Neural cell (in vitro differentiated cells): Measurements from ENCODE around the gene DHX15. TPM values are rescaled to one million over a fixed set of nuclear protein-coding genes. Genes with fewer than 3 reads are reported as not detected.

Source experiments
- H2AFZ ChIP-seq: fragments of 200-600, 300-800 bp; sonication (generic), shearing (Covaris generic); 2 replicates; pipeline ENCODE4 v1.6.0; 2014; ENCODE audit warnings: low read depth, mild to moderate bottlenecking, antibody characterized with exemption, low read length, moderate library complexity
- H3F3A ChIP-seq: fragments of 200-600 bp; shearing (Covaris generic); 2 replicates; pipeline ENCODE4 v1.6.1; 2016; ENCODE audit warnings: mild to moderate bottlenecking, moderate library complexity, mixed read lengths, antibody characterized with exemption, low read length; ENCODE audit not compliant: insufficient read depth, poor library complexity, severe bottlenecking
- H3K27ac ChIP-seq: fragments of 200-600, 300-800 bp; sonication (generic), shearing (Covaris generic); 2 replicates; pipeline ENCODE4 v1.5.1; 2014; ENCODE audit warnings: mild to moderate bottlenecking, low read length, moderate library complexity
- H3K27me3 ChIP-seq: fragments of 300-800, 200-600 bp; sonication (generic), shearing (Covaris generic); 2 replicates; pipeline ENCODE4 v1.6.0; 2014; ENCODE audit warnings: mild to moderate bottlenecking, low read depth, low read length, moderate library complexity; ENCODE audit not compliant: insufficient read depth
- H3K36me3 ChIP-seq: fragments of 300-800, 200-600 bp; sonication (generic), shearing (Covaris generic); 2 replicates; pipeline ENCODE4 v1.5.1; 2014; ENCODE audit warnings: mild to moderate bottlenecking, antibody characterized with exemption, low read length, moderate library complexity; ENCODE audit not compliant: insufficient read depth
- H3K4me2 ChIP-seq: fragments of 300-800, 200-600 bp; sonication (generic), shearing (Covaris generic); 2 replicates; pipeline ENCODE4 v1.6.0; 2014; ENCODE audit warnings: mild to moderate bottlenecking, low read length
- H3K4me3 ChIP-seq: fragments of 300-800, 200-600 bp; sonication (generic), shearing (Covaris generic); 2 replicates; pipeline ENCODE4 v1.5.1; 2014; ENCODE audit warnings: mild to moderate bottlenecking, low read length, moderate library complexity
- H3K79me2 ChIP-seq: fragments of 200-600 bp; shearing (Covaris generic); replicated peaks from 2 replicates; pipeline ENCODE4 v1.6.0; 2014; ENCODE audit warnings: mild to moderate bottlenecking, low read length, moderate library complexity; ENCODE audit not compliant: insufficient read depth
- H3K9ac ChIP-seq: fragments of 300-800, 200-600 bp; sonication (generic), shearing (Covaris generic); 2 replicates; pipeline ENCODE4 v1.6.1; 2016; ENCODE audit warnings: mild to moderate bottlenecking, low read length, mixed read lengths
- H3K9me2 ChIP-seq: fragments of 200-600 bp; shearing (Covaris generic); 2 replicates; pipeline ENCODE4 v1.6.1; 2016; ENCODE audit warnings: mild to moderate bottlenecking, low read length, mixed read lengths; ENCODE audit not compliant: insufficient read depth
- H3K9me3 ChIP-seq: fragments of 200-600, 300-800 bp; sonication (generic), shearing (Covaris generic); 2 replicates; pipeline ENCODE4 v1.6.1; 2016; ENCODE audit warnings: mild to moderate bottlenecking, mixed run types, low read length, moderate library complexity, mixed read lengths
- H4K20me1 ChIP-seq: fragments of 200-600 bp; shearing (Covaris generic); 2 replicates; pipeline ENCODE4 v1.6.1; 2016; ENCODE audit warnings: mild to moderate bottlenecking, mixed run types; ENCODE audit not compliant: insufficient read depth
- EP300 ChIP-seq: fragments of 450-650 bp; conservative IDR thresholded peaks from 2 replicates; pipeline ENCODE4 v1.6.1; 2014; ENCODE audit warnings: antibody characterized with exemption, mild to moderate bottlenecking, moderate library complexity; ENCODE audit not compliant: poor library complexity, severe bottlenecking
- EZH2 ChIP-seq: fragments of 200-600, 300-800 bp; shearing (Covaris generic), sonication (generic); IDR thresholded peaks from 2 replicates; pipeline ENCODE4 v1.6.1; 2014; ENCODE audit warnings: antibody characterized with exemption, low read length, borderline replicate concordance, mild to moderate bottlenecking; ENCODE audit not compliant: insufficient read depth, poor library complexity, severe bottlenecking
- MXI1 ChIP-seq: fragments of 450-650 bp; conservative IDR thresholded peaks from 2 replicates; pipeline ENCODE4 v1.6.1; 2014; ENCODE audit warnings: antibody characterized with exemption, mild to moderate bottlenecking; ENCODE audit not compliant: poor library complexity, severe bottlenecking
- POLR2AphosphoS5 ChIP-seq: IDR thresholded peaks from 2 replicates; pipeline ENCODE4 v1.6.1; 2012
- RAD21 ChIP-seq: fragments of 450-650 bp; conservative IDR thresholded peaks from 2 replicates; pipeline ENCODE4 v1.6.1; 2014; ENCODE audit warnings: antibody characterized with exemption, mild to moderate bottlenecking, moderate library complexity
- SMC3 ChIP-seq: fragments of 450-650 bp; conservative IDR thresholded peaks from 2 replicates; pipeline ENCODE4 v1.6.1; 2014; ENCODE audit warnings: antibody characterized with exemption, mild to moderate bottlenecking, moderate library complexity; ENCODE audit not compliant: poor library complexity
- TAF1 ChIP-seq: IDR thresholded peaks from 2 replicates; pipeline ENCODE4 v1.6.1; 2012; ENCODE audit warnings: low read depth
- polyA plus RNA-seq: library from polyadenylated mRNA; depleted of rRNA; stranded (reverse); fragments of >200 nt; gene quantifications from 2 replicates; pipeline ENCODE4 v1.2.3, GENCODE V29; 2014
- TF ChIP-seq, protein P1 (sequence below): IDR thresholded peaks from 2 replicates; pipeline ENCODE4 v1.6.1; 2012; ENCODE audit warnings: borderline replicate concordance
- TF ChIP-seq, protein P2 (sequence below): fragments of 450-650 bp; IDR thresholded peaks from 2 replicates; pipeline ENCODE4 v1.5.1; 2014; ENCODE audit warnings: antibody characterized with exemption, mild to moderate bottlenecking, moderate library complexity; ENCODE audit not compliant: poor library complexity, severe bottlenecking

DHX15 gene
- polyA plus RNA-seq, 1 donor from 2014 or later, result 368 TPM

DNA sequence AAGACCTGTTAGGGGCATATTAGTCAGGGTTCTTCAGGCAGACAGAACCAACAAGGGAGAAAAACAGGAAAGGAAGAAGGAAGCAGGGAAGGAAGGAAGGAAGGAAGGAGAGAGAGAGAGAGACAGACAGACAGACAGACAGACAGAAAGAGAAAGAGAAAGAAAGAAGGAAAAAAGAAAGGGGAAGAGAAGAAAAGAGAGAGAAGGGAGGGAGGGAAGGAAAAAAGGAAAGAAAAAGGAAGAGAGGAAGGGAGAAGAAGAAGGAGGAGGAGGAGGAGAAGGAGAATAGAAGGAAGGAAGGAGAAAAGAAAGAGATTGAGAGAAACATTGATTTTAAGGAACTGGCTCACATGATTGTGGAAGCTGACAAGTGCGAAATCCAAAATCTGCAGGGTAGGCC lies 89.0 kb downstream of the DHX15 start:
- no peaks in the 10 kb centered on the region for H4K20me1 ChIP-seq
- H3K9me2 ChIP-seq, result no peaks in the 10 kb centered on the region
- no peak overlapping the region for H3K4me2 ChIP-seq

DNA sequence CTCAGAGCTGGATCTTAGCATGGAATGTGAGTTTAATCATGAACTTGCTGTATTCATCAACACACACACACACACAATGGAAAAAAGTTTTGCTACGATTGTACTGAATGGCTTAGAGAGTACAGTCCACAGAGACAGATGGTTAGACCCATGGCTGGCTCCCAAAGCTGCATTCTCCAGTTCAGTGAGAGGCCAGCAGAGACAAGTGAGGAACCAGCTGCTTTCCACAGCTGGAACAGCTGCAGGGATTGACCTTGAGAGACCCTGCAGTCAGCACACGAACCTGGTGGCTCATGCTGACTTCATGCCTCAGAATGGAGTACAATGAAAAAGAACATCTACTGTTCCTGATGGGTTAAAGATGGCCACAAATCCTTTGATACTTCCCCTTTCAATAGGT lies 94.5 kb downstream of the DHX15 start:
- no peaks in the 10 kb centered on the region for H3K27me3 ChIP-seq
- no peaks in the 10 kb centered on the region for H3K79me2 ChIP-seq
- TF ChIP-seq TAF1 (no peak), POLR2AphosphoS5 (no peak), SMC3 (no peak), EZH2 (no peak), MXI1 (no peak), EP300 (no peak), RAD21 (no peak)
- TF ChIP-seq, protein P1, sequence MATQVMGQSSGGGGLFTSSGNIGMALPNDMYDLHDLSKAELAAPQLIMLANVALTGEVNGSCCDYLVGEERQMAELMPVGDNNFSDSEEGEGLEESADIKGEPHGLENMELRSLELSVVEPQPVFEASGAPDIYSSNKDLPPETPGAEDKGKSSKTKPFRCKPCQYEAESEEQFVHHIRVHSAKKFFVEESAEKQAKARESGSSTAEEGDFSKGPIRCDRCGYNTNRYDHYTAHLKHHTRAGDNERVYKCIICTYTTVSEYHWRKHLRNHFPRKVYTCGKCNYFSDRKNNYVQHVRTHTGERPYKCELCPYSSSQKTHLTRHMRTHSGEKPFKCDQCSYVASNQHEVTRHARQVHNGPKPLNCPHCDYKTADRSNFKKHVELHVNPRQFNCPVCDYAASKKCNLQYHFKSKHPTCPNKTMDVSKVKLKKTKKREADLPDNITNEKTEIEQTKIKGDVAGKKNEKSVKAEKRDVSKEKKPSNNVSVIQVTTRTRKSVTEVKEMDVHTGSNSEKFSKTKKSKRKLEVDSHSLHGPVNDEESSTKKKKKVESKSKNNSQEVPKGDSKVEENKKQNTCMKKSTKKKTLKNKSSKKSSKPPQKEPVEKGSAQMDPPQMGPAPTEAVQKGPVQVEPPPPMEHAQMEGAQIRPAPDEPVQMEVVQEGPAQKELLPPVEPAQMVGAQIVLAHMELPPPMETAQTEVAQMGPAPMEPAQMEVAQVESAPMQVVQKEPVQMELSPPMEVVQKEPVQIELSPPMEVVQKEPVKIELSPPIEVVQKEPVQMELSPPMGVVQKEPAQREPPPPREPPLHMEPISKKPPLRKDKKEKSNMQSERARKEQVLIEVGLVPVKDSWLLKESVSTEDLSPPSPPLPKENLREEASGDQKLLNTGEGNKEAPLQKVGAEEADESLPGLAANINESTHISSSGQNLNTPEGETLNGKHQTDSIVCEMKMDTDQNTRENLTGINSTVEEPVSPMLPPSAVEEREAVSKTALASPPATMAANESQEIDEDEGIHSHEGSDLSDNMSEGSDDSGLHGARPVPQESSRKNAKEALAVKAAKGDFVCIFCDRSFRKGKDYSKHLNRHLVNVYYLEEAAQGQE, result no peak
- TF ChIP-seq, protein P2, sequence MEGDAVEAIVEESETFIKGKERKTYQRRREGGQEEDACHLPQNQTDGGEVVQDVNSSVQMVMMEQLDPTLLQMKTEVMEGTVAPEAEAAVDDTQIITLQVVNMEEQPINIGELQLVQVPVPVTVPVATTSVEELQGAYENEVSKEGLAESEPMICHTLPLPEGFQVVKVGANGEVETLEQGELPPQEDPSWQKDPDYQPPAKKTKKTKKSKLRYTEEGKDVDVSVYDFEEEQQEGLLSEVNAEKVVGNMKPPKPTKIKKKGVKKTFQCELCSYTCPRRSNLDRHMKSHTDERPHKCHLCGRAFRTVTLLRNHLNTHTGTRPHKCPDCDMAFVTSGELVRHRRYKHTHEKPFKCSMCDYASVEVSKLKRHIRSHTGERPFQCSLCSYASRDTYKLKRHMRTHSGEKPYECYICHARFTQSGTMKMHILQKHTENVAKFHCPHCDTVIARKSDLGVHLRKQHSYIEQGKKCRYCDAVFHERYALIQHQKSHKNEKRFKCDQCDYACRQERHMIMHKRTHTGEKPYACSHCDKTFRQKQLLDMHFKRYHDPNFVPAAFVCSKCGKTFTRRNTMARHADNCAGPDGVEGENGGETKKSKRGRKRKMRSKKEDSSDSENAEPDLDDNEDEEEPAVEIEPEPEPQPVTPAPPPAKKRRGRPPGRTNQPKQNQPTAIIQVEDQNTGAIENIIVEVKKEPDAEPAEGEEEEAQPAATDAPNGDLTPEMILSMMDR, result no peak
- no peak overlapping the region for H3K9ac ChIP-seq
- no peaks in the 10 kb centered on the region for H3K9me3 ChIP-seq
- no peaks in the 10 kb centered on the region for H4K20me1 ChIP-seq
- H3F3A ChIP-seq, result no peaks in the 10 kb centered on the region
- H3K4me2 ChIP-seq, result no peak overlapping the region
- no peak overlapping the region for H3K4me3 ChIP-seq
- H3K9me2 ChIP-seq, result no peaks in the 10 kb centered on the region
- H3K27ac ChIP-seq, result no peak overlapping the region
- H2AFZ ChIP-seq, result no peak overlapping the region
- no peaks in the 10 kb centered on the region for H3K36me3 ChIP-seq

More for the DNA sequence above, 89.0 kb downstream of the DHX15 start:
- Histone ChIP-seq H3K4me3 (no peak overlapping the region), H3K9me3 (no peaks in the 10 kb centered on the region), H2AFZ (no peak overlapping the region), H3K27me3 (no peaks in the 10 kb centered on the region), H3K9ac (no peak overlapping the region), H3K79me2 (no peaks in the 10 kb centered on the region), H3F3A (no peaks in the 10 kb centered on the region), H3K27ac (no peak overlapping the region), H3K36me3 (no peaks in the 10 kb centered on the region)
- TF ChIP-seq MXI1 (no peak), TAF1 (no peak), EP300 (no peak), RAD21 (no peak), EZH2 (no peak), SMC3 (no peak), POLR2AphosphoS5 (no peak)
- TF ChIP-seq, protein P1, result no peak
- TF ChIP-seq, protein P2, result no peak
